Caco-2 (cell line): ENCODE measurements around the gene PIGU. TPM values are rescaled to one million over a fixed set of nuclear protein-coding genes. Genes with fewer than 3 reads are reported as not detected.

Experiments used
- BruUV-seq: library from RNA; stranded (reverse); fragments of 400-500 nt; replicated peaks from 2 replicates; lab custom pipeline; 2021; lab: Mats Ljungman, UMichigan
- CTCF ChIA-PET: fragments of 300-600 bp; sonication (Branson Sonifier 250); formaldehyde crosslinking; loops from one replicate; lab custom pipeline; 2022; ENCODE audit warnings: antibody characterized with exemption; lab: Charles Lee
- POLR2A ChIA-PET: fragments of 300-600 bp; sonication (Branson Sonifier 250); formaldehyde crosslinking; loops from one replicate; lab custom pipeline; 2022; ENCODE audit warnings: antibody characterized with exemption; lab: Charles Lee
- DNase-seq, 2 experiments: peaks; one replicate each; pipeline versions ENCODE4 v3.0.0 to v3.0.0-alpha.2; 2020 to 2022
- H3K27me3 ChIP-seq: replicated peaks from 2 replicates; pipeline ENCODE4 v1.6.0; 2011; ENCODE audit warnings: low read length; ENCODE audit not compliant: control insufficient read depth, insufficient read depth
- H3K36me3 ChIP-seq: 2 replicates; pipeline ENCODE4 v1.5.1; 2011; ENCODE audit warnings: low read length; ENCODE audit not compliant: control insufficient read depth, insufficient read depth
- H3K4me1 ChIP-seq: fragments of 250-450 bp; sonication (Bioruptor Pico); 2 replicates; pipeline ENCODE4 v1.5.1; 2020; ENCODE audit warnings: mild to moderate bottlenecking
- H3K4me3 ChIP-seq: 2 replicates; pipeline ENCODE4 v1.5.1; 2011; ENCODE audit warnings: low read depth, mild to moderate bottlenecking, control low read depth, low read length
- H3K9me3 ChIP-seq: fragments of 250-450 bp; sonication (Bioruptor Pico); 2 replicates; pipeline ENCODE4 v1.5.1; 2020; ENCODE audit warnings: mild to moderate bottlenecking, moderate library complexity
- H3K27ac Mint-ChIP-seq: one replicate; pipeline ENCODE4 v1.8.0; 2022; ENCODE audit warnings: mixed read lengths; ENCODE audit not compliant: unreplicated experiment
- H3K27me3 Mint-ChIP-seq: one replicate; pipeline ENCODE4 v1.8.0; 2022; ENCODE audit warnings: mixed read lengths; ENCODE audit not compliant: insufficient read depth, unreplicated experiment
- H3K36me3 Mint-ChIP-seq: one replicate; pipeline ENCODE4 v1.8.0; 2022; ENCODE audit warnings: mild to moderate bottlenecking, mixed read lengths; ENCODE audit not compliant: insufficient read depth, unreplicated experiment
- H3K4me1 Mint-ChIP-seq: one replicate; pipeline ENCODE4 v1.8.0; 2022; ENCODE audit warnings: low read depth, mixed read lengths; ENCODE audit not compliant: unreplicated experiment
- H3K4me3 Mint-ChIP-seq: one replicate; pipeline ENCODE4 v1.8.0; 2022; ENCODE audit warnings: mild to moderate bottlenecking, moderate library complexity, mixed read lengths; ENCODE audit not compliant: unreplicated experiment
- H3K9me3 Mint-ChIP-seq: one replicate; pipeline ENCODE4 v1.8.0; 2022; ENCODE audit warnings: mixed read lengths; ENCODE audit not compliant: unreplicated experiment
- CTCF ChIP-seq, 2 experiments: fragments of 200-600 bp in 1 of 2; IDR thresholded peaks; 1 replicate in 1 of 2; 2 replicates in 1 of 2; pipeline versions ENCODE4 v1.5.1 to v1.8.0; 2011 to 2022; ENCODE audit warnings: antibody characterized with exemption in 1 of 2, control low read depth in 1 of 2, inconsistent platforms in 1 of 2, low read depth in 1 of 2, low read length in 1 of 2, mild to moderate bottlenecking in 1 of 2, moderate library complexity in 1 of 2; ENCODE audit not compliant: insufficient read depth in 1 of 2, severe bottlenecking in 1 of 2, unreplicated experiment in 1 of 2
- intact Hi-C: fragments of 100-400 bp; cut with micrococcal nuclease; formaldehyde crosslinking; loops from one replicate; pipeline ENCODE4 v1.10.0; 2022; ENCODE audit not compliant: unreplicated experiment
- total RNA-seq: library from RNA; stranded (reverse); gene quantifications from 2 replicates; pipeline ENCODE4 v1.2.3, GENCODE V29; 2022

The PIGU gene
- total RNA-seq, 1 experiment from 2014 or later, result 61.7 TPM

- intact Hi-C loops, result no loop called here
- no peak for TF ChIP-seq CTCF (IDR thresholded peaks at IDR 0.05; ENCODE audit: insufficient read depth in 1 of 2, low read depth in 1 of 2, low read length in 1 of 2, severe bottlenecking in 1 of 2, unreplicated experiment in 1 of 2)
- Mint-ChIP-seq H3K4me3 (peak overlapping the region; percentile 99), H3K27me3 (peaks cover 3% of the 10 kb centered on the region), H3K9me3 (no peaks in the 10 kb centered on the region), H3K4me1 (peaks cover 37% of the 10 kb centered on the region), H3K36me3 (peaks cover 22% of the 10 kb centered on the region), H3K27ac (peak overlapping the region; percentile 99)
- Histone ChIP-seq H3K36me3 (no peaks in the 10 kb centered on the region), H3K4me3 (peak overlapping the region; percentile 48), H3K27me3 (no peaks in the 10 kb centered on the region), H3K4me1 (peaks cover 34% of the 10 kb centered on the region), H3K9me3 (no peaks in the 10 kb centered on the region)
- ChIA-PET POLR2A (interaction anchor here (0.5 to 2.3 kb wide), 10 partner anchors 16 to 591 kb away, joined by 3 to 40 read pairs (median 5); partner anchors contain the start of genes DYNLRB1, EIF2S2, ITCH and PIGU), CTCF (interaction anchor here (0.7 to 3.5 kb wide), 9 partner anchors 21 to 383 kb away, joined by 3 to 15 read pairs (median 5); no protein-coding TSS in a partner anchor)
- DNase-seq, result no peak
- BruUV-seq, result no TSS peak
Measured at GRCh38 chr20:34703061-34703423, 26.1 kb upstream of the PIGU start.

GRCh38 chr20:34701405-34702085 lies 24.7 kb upstream of the PIGU start:
- POLR2A ChIA-PET, result interaction anchor here (0.7 kb wide), 1 partner anchor 626 kb away, joined by 12 read pairs; no protein-coding TSS in a partner anchor
- Mint-ChIP-seq H3K4me1 (peaks cover 37% of the 10 kb centered on the region), H3K27me3 (peaks cover 3% of the 10 kb centered on the region), H3K4me3 (peak overlapping the region; percentile 1), H3K27ac (no peak overlapping the region), H3K9me3 (no peaks in the 10 kb centered on the region), H3K36me3 (peaks cover 22% of the 10 kb centered on the region)
- DNase-seq, result peak in 1 of 2 experiments; percentile 32
- TF ChIP-seq CTCF (IDR thresholded peaks at IDR 0.05; ENCODE audit: insufficient read depth in 1 of 2, low read depth in 1 of 2, low read length in 1 of 2, severe bottlenecking in 1 of 2, unreplicated experiment in 1 of 2), result no peak
- H3K4me1 ChIP-seq, result peaks cover 26% of the 10 kb centered on the region
- intact Hi-C loops, result no loop called here
- BruUV-seq, result no TSS peak
- H3K27me3 ChIP-seq, result no peaks in the 10 kb centered on the region
- H3K4me3 ChIP-seq, result no peak overlapping the region
- H3K9me3 ChIP-seq, result no peaks in the 10 kb centered on the region
- H3K36me3 ChIP-seq, result no peaks in the 10 kb centered on the region
- CTCF ChIA-PET, result interaction anchor here (0.7 to 2.1 kb wide), 2 partner anchors 163 to 176 kb away, joined by 5 to 7 read pairs; no protein-coding TSS in a partner anchor

DNA sequence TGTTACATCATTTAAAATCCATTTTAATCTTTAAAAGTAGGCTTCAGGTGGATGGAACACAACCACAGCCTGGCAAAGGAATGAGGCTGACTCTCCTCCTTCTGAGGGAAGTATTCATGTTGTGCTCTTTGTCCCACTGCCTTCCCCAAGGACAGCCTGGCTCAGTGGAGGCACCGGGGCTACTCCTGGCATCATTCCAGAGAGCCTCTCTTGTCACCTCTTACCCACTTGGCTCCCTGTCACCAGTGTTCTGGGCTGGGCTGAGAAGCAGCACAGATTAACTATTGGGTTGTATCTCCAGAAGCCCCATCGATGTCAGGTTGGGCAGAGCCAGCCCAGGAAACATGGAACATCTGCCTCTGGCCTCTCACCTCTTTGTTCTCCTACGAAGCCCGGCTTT lies 16.5 kb upstream of the PIGU start:
- CTCF ChIA-PET, result interaction anchor here (0.6 to 0.7 kb wide), 2 partner anchors 42 to 467 kb away, joined by 4 to 7 read pairs; no protein-coding TSS in a partner anchor
- peak in 1 of 2 experiments; percentile 23 for DNase-seq
- Histone ChIP-seq H3K27me3 (no peaks in the 10 kb centered on the region), H3K4me3 (no peak overlapping the region), H3K9me3 (no peaks in the 10 kb centered on the region), H3K4me1 (no peaks in the 10 kb centered on the region), H3K36me3 (no peaks in the 10 kb centered on the region)
- no peaks in the 10 kb centered on the region for H3K27me3 Mint-ChIP-seq
- no peaks in the 10 kb centered on the region for H3K9me3 Mint-ChIP-seq
- intact Hi-C loops, result no loop called here
- no TSS peak for BruUV-seq
- peaks cover 7% of the 10 kb centered on the region for H3K4me1 Mint-ChIP-seq
- no peaks in the 10 kb centered on the region for H3K36me3 Mint-ChIP-seq
- no peak overlapping the region for H3K4me3 Mint-ChIP-seq
- no peak for TF ChIP-seq CTCF (IDR thresholded peaks at IDR 0.05; ENCODE audit: insufficient read depth in 1 of 2, low read depth in 1 of 2, low read length in 1 of 2, severe bottlenecking in 1 of 2, unreplicated experiment in 1 of 2)
- H3K27ac Mint-ChIP-seq, result no peak overlapping the region
- POLR2A ChIA-PET, result no interaction called here
